SK-N-SH treated with all-trans-retinoic acid at 6 μM for 48 hours (cell line): ENCODE measurements around the gene FBLIM1.

Source experiments
- ESRRG ChIP-seq: fragments of 250-450 bp; sonication (Bioruptor Pico); IDR thresholded peaks from 2 replicates; pipeline ENCODE4 v1.6.1; 2021; ENCODE audit warnings: mild to moderate bottlenecking
- GLIS3 ChIP-seq: fragments of 250-450 bp; sonication (Bioruptor Pico); IDR thresholded peaks from 2 replicates; pipeline ENCODE4 v1.5.0; 2020; ENCODE audit warnings: mild to moderate bottlenecking, moderate library complexity
- ISL1 ChIP-seq: fragments of 250-450 bp; sonication (Bioruptor Pico); IDR thresholded peaks from 2 replicates; pipeline ENCODE4 v2.1.2; 2022; ENCODE audit warnings: mild to moderate bottlenecking, moderate library complexity
- OSR1 ChIP-seq: fragments of 250-450 bp; sonication (Bioruptor Pico); IDR thresholded peaks from 2 replicates; pipeline ENCODE4 v1.8.0; 2022; ENCODE audit warnings: moderate library complexity, mild to moderate bottlenecking, inconsistent platforms
- PPARA ChIP-seq: fragments of 250-450 bp; sonication (Bioruptor Pico); IDR thresholded peaks from 2 replicates; pipeline ENCODE4 v1.5.0; 2020; ENCODE audit warnings: mild to moderate bottlenecking, borderline replicate concordance
- RARB ChIP-seq: fragments of 250-450 bp; sonication (Bioruptor Pico); IDR thresholded peaks from 2 replicates; pipeline ENCODE4 v1.8.0; 2021; ENCODE audit warnings: mild to moderate bottlenecking, moderate library complexity
- SNAI2 ChIP-seq: fragments of 250-450 bp; sonication (Bioruptor Pico); IDR thresholded peaks from 2 replicates; pipeline ENCODE4 v1.5.0; 2020; ENCODE audit warnings: mild to moderate bottlenecking, moderate library complexity
- TCF4 ChIP-seq: fragments of 250-450 bp; sonication (Bioruptor Pico); IDR thresholded peaks from 2 replicates; pipeline ENCODE4 v1.8.0; 2021; ENCODE audit warnings: mild to moderate bottlenecking, moderate library complexity, borderline replicate concordance
- ZC3H10 ChIP-seq: fragments of 250-450 bp; sonication (Bioruptor Pico); IDR thresholded peaks from 2 replicates; pipeline ENCODE4 v1.5.1; 2021; ENCODE audit warnings: mild to moderate bottlenecking, moderate library complexity
- ZFP3 ChIP-seq: fragments of 250-450 bp; sonication (Bioruptor Pico); IDR thresholded peaks from 2 replicates; pipeline ENCODE4 v1.5.0; 2020; ENCODE audit warnings: mild to moderate bottlenecking, moderate library complexity
- ZNF565 ChIP-seq: fragments of 450-650 bp; formaldehyde crosslinking; conservative IDR thresholded peaks from 2 replicates; pipeline ENCODE4 v1.5.0; 2020; ENCODE audit warnings: low read depth, mild to moderate bottlenecking, moderate library complexity
- TF ChIP-seq, protein P1 (sequence below): fragments of 250-450 bp; sonication (Bioruptor Pico); IDR thresholded peaks from 2 replicates; pipeline ENCODE4 v1.8.0; 2020; ENCODE audit warnings: mild to moderate bottlenecking, moderate library complexity, borderline replicate concordance
- TF ChIP-seq, protein P2 (sequence below): fragments of 250-450 bp; sonication (Bioruptor Pico); IDR thresholded peaks from 2 replicates; pipeline ENCODE4 v1.5.1; 2021; ENCODE audit warnings: mild to moderate bottlenecking, moderate library complexity
- TF ChIP-seq, protein P3 (sequence below): fragments of 250-450 bp; sonication (Bioruptor Pico); IDR thresholded peaks from 2 replicates; pipeline ENCODE4 v1.5.1; 2020; ENCODE audit warnings: low read depth, mild to moderate bottlenecking, moderate library complexity

DNA sequence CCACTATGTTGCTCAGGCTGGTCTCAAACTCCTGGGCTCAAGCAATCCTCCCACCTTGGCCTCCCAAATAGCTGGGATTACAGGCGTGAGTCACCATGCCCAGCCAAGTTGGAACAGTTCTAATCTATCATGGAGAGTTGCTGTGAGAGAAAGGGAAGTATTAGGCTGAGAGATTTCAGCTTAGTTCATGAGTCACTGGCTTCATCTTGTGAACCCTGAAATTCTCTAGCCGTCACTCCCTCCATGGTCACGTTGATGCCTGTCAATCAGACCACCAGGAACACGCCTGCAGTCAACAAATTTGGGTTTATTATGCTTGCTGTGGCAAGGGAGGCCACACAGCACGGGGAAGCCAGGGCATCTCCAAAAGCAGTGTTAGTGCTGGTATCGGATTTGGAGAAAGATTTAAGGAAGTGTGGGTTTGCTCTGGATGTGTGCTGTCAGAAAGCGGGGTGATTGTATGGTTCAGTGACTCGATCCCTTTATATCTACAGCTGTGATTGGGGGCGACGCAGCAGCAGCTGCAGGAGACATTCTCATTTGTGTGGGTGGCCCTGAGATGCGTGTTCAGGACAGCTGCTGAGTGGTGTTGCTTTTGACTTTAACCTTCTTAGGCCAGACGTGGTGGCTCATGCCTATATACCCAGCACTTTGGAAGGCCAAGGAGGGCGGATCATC lies 30.2 kb downstream of the FBLIM1 start:
- no peak for TF ChIP-seq RARB (CRISPR knock-in tag)
- no peak for TF ChIP-seq OSR1 (CRISPR knock-in tag)
- TF ChIP-seq SNAI2 (CRISPR knock-in tag): no peak
- TF ChIP-seq, protein P1, sequence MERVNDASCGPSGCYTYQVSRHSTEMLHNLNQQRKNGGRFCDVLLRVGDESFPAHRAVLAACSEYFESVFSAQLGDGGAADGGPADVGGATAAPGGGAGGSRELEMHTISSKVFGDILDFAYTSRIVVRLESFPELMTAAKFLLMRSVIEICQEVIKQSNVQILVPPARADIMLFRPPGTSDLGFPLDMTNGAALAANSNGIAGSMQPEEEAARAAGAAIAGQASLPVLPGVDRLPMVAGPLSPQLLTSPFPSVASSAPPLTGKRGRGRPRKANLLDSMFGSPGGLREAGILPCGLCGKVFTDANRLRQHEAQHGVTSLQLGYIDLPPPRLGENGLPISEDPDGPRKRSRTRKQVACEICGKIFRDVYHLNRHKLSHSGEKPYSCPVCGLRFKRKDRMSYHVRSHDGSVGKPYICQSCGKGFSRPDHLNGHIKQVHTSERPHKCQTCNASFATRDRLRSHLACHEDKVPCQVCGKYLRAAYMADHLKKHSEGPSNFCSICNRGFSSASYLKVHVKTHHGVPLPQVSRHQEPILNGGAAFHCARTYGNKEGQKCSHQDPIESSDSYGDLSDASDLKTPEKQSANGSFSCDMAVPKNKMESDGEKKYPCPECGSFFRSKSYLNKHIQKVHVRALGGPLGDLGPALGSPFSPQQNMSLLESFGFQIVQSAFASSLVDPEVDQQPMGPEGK (CRISPR knock-in tag): no peak
- no peak for TF ChIP-seq ZNF565 (CRISPR knock-in tag)
- no peak for TF ChIP-seq GLIS3
- TF ChIP-seq ESRRG: no peak
- TF ChIP-seq ZC3H10 (CRISPR knock-in tag): no peak
- TF ChIP-seq, protein P2, sequence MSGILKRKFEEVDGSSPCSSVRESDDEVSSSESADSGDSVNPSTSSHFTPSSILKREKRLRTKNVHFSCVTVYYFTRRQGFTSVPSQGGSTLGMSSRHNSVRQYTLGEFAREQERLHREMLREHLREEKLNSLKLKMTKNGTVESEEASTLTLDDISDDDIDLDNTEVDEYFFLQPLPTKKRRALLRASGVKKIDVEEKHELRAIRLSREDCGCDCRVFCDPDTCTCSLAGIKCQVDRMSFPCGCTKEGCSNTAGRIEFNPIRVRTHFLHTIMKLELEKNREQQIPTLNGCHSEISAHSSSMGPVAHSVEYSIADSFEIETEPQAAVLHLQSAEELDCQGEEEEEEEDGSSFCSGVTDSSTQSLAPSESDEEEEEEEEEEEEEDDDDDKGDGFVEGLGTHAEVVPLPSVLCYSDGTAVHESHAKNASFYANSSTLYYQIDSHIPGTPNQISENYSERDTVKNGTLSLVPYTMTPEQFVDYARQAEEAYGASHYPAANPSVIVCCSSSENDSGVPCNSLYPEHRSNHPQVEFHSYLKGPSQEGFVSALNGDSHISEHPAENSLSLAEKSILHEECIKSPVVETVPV (CRISPR knock-in tag): no peak
- TF ChIP-seq, protein P3, sequence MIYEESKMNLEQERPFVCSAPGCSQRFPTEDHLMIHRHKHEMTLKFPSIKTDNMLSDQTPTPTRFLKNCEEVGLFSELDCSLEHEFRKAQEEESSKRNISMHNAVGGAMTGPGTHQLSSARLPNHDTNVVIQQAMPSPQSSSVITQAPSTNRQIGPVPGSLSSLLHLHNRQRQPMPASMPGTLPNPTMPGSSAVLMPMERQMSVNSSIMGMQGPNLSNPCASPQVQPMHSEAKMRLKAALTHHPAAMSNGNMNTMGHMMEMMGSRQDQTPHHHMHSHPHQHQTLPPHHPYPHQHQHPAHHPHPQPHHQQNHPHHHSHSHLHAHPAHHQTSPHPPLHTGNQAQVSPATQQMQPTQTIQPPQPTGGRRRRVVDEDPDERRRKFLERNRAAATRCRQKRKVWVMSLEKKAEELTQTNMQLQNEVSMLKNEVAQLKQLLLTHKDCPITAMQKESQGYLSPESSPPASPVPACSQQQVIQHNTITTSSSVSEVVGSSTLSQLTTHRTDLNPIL (CRISPR knock-in tag): no peak
- no peak for TF ChIP-seq PPARA (CRISPR knock-in tag)
- TF ChIP-seq ISL1 (CRISPR knock-in tag): no peak
- TF ChIP-seq ZFP3 (CRISPR knock-in tag): no peak
- no peak for TF ChIP-seq TCF4 (CRISPR knock-in tag)
